WTC11 (cell line): ENCODE data around the gene NDOR1.

Source experiments
- CTCF ChIP-seq: fragments of 200-600 bp; IDR thresholded peaks from 2 replicates; pipeline ENCODE4 v1.8.0; 2022; ENCODE audit warnings: antibody characterized with exemption
- FOXJ3 ChIP-seq: sonication (generic); formaldehyde crosslinking; IDR thresholded peaks from 2 replicates; pipeline ENCODE4 v1.9.0; 2021; ENCODE audit warnings: missing genetic modification reagents, mild to moderate bottlenecking, borderline replicate concordance
- IRF2 ChIP-seq: sonication (generic); formaldehyde crosslinking; IDR thresholded peaks from 2 replicates; pipeline ENCODE4 v1.8.0; 2022; ENCODE audit warnings: low read depth, missing genetic modification reagents, borderline replicate concordance
- JUN ChIP-seq: sonication (generic); formaldehyde crosslinking; IDR thresholded peaks from 2 replicates; pipeline ENCODE4 v1.8.0; 2023; ENCODE audit warnings: mild to moderate bottlenecking, missing genetic modification reagents
- MAX ChIP-seq: sonication (generic); formaldehyde crosslinking; IDR thresholded peaks from 2 replicates; pipeline ENCODE4 v1.8.0; 2022; ENCODE audit warnings: mild to moderate bottlenecking, missing genetic modification reagents
- PREB ChIP-seq: sonication (generic); formaldehyde crosslinking; IDR thresholded peaks from 2 replicates; pipeline ENCODE4 v1.8.1; 2022; ENCODE audit warnings: mild to moderate bottlenecking, missing genetic modification reagents, moderate library complexity, borderline replicate concordance
- STAT6 ChIP-seq: sonication (generic); formaldehyde crosslinking; conservative IDR thresholded peaks from 2 replicates; pipeline ENCODE4 v1.8.1; 2023; ENCODE audit warnings: mild to moderate bottlenecking, low read depth, missing genetic modification reagents, moderate library complexity
- USF2 ChIP-seq: sonication (generic); formaldehyde crosslinking; IDR thresholded peaks from 2 replicates; pipeline ENCODE4 v1.8.1; 2023; ENCODE audit warnings: mild to moderate bottlenecking, missing genetic modification reagents, moderate library complexity
- ZBTB43 ChIP-seq: sonication (generic); formaldehyde crosslinking; IDR thresholded peaks from 2 replicates; pipeline ENCODE4 v1.8.1; 2023; ENCODE audit warnings: mild to moderate bottlenecking, missing genetic modification reagents
- ZNF232 ChIP-seq: sonication (generic); formaldehyde crosslinking; IDR thresholded peaks from 2 replicates; pipeline ENCODE4 v1.8.0; 2022; ENCODE audit warnings: mild to moderate bottlenecking, missing genetic modification reagents

- TF ChIP-seq STAT6 (CRISPR knock-in tag), result no peak
- TF ChIP-seq IRF2 (CRISPR knock-in tag), result no peak
- TF ChIP-seq PREB (CRISPR knock-in tag), result no peak
- TF ChIP-seq CTCF, result no peak
- TF ChIP-seq MAX, result no peak
- no peak for TF ChIP-seq JUN (CRISPR knock-in tag)
- TF ChIP-seq USF2 (CRISPR knock-in tag), result no peak
- TF ChIP-seq FOXJ3 (CRISPR knock-in tag), result no peak
- TF ChIP-seq ZNF232, result no peak
- no peak for TF ChIP-seq ZBTB43 (CRISPR knock-in tag)
Observed at GRCh38 chr9:137225699-137226331, 20.3 kb downstream of the NDOR1 start.
